Activated CD4-positive, CD25-positive, alpha-beta regulatory T cell treated with anti-CD3 and anti-CD28 coated beads, Interleukin-2, amount 50 U/mL, for 16 hours (primary cell): ENCODE data around the gene OR1A2.
"Not testable (repeated sequence)": the region's sequence is repeated elsewhere in the genome, so short reads cannot be mapped to it uniquely, and the experiment has no call there.

Source experiments
- DNase-seq: peaks from one replicate; pipeline ENCODE4 v3.0.0-alpha.2; 2020; ENCODE audit warnings: low read depth, low spot score

The OR1A2 gene, protein sequence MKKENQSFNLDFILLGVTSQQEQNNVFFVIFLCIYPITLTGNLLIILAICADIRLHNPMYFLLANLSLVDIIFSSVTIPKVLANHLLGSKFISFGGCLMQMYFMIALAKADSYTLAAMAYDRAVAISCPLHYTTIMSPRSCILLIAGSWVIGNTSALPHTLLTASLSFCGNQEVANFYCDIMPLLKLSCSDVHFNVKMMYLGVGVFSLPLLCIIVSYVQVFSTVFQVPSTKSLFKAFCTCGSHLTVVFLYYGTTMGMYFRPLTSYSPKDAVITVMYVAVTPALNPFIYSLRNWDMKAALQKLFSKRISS

GRCh38 chr17:3197219-3197618 is at the start of gene OR1A2:
Gene OR1A2, plus strand, starts transcription at chr17:3197519. Its CDS starts 0 bp downstream, at chr17:3197519.
- no peak for DNase-seq

DNA sequence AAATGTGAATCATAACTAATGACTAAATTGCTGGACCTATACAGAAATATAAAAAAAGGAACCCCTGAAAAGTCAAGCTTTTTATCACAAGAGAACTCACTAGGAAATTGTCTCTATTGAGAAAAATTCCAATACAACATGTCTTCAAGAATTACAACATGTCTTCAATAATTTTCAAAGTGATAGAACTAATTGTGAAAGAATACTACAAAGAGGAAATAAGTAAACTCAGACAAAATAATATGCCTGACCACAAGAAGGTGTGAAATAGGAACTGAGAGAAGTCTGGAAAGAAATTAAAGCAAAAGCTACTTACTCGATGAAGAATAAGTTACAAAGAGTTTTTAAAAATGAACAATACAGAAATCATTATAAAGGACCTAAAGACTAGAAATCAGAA is 40.1 kb upstream of the OR1A2 start:
- DNase-seq: no peak

DNA sequence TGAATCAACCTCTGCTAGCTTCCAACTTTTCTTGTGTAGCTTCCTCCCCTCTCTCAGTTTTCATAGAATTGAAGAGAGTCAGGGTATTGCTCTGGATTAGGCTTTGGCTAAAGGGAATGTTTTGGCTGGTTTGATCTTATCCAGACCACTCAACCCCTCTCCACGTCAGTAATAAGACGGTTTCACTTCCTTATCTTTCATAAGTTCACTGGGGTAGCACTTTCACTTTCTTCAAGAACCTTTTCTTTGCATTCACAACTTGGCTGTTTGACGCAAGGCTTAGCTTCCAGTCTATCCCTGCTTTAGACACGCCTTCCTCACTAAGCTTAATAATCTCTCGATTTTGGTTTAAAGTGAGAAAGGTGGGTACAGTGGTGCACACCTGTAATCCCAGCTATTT is 29.7 kb upstream of the OR1A2 start:
- no peak for DNase-seq

DNA sequence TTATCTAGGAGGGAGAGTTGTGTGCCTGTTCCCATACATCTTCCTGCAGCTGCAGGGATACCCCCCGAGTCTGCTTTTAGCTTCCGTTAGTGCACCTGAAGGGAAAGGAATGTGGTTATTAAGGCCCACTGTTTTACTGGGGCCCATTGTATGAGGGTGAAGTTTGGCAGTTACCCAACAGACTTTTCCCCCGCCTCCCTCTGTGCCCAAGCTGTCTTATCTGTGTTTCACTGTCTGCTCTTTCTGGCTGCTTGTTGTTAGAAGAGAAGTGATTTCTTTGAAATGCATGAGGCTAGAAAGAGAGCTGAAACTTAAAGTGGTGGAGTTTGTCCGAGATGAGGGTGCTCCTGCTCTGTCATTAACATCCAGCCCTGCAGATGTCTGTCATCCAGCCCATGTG is 7.4 kb upstream of the OR1A2 start:
- no peak for DNase-seq

DNA sequence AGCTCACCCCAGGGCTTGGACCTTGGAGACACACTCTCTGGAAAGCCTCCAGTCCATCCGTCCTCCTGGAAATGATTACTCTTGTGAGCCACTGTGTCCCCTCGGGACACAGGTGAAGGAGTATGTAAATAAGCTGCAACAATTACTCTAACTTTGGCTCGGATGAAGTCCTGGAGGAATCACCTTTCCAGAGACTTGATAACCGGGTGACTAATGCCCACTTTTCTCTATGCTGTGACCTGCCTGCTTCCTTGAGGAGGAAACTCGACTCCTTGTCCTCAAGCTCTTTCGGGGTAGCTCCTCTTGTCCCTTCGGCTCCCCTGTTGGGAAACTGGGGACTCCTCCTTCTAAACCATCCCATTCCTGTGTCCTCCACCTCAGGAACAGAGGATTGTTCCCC is 10.0 kb downstream of the OR1A2 start, which contains the start of gene OR1A1:
Gene OR1A1, plus strand, starts transcription at position 301 of the 400 bp plus-strand sequence. CDS start 7,954 bp downstream, outside the sequence.
- DNase-seq: no peak

DNA sequence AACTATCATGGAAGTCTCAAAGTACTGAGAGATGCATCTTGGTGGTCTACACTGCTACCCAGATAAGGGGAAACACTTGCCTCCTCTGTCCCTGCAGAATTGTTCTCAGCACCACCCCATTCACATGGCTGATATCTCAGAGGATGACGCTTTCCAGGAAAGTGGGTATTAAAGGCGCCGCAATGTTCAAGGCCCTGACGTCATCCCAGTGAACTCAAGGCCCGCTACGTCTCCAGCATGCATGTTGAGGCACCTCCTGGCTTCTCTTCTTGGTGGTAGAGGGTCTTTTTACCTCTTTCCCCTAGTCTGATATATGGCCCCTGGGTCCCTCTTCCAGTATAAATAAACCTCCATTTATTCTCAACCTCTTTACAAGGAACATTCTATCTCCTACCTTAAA is 11.2 kb downstream of the OR1A2 start:
- DNase-seq: no peak

DNA sequence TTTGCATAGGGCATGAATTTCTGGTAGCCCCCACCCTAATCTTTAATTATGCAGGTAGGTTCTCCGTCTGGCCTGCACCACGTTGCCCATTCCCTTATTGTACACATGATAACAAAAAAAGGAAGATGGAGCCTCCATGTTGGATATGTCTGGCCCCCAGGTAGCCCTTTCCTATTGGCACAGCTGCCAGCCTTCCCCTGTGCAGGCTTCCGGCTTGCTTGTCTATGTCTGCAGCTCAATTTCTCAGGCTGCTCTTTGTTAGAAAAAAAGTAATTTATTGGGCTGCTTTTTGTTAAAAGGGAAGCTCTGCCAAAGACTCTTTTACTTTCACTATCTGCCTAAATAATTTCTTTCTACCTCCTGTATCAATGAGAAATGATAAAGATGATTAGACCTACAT is 15.7 kb downstream of the OR1A2 start:
- DNase-seq: no peak

- DNase-seq: no peak
These were observed 16.3 kb downstream of the OR1A2 start for GRCh38 chr17:3213587-3213986.

DNA sequence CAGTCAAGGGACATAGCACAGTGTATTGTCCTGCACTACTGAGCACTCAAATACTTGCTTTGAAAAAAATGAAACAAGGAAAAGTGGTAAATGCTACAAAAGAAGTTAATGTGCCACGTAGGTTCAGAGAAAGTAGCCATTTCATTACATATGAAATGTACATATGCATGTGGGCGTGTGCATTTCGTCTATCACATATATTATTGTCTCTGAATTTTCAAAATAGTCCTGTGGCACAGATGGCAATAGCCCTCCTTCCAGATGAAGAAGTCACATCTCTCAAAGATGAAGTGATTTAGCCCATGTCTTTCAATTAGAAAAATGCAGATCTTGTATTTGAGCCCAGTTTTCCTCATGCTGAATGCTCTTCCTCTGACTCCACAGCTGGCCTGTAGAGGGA is 22.7 kb downstream of the OR1A2 start:
- not testable (repeated sequence) for DNase-seq

DNA sequence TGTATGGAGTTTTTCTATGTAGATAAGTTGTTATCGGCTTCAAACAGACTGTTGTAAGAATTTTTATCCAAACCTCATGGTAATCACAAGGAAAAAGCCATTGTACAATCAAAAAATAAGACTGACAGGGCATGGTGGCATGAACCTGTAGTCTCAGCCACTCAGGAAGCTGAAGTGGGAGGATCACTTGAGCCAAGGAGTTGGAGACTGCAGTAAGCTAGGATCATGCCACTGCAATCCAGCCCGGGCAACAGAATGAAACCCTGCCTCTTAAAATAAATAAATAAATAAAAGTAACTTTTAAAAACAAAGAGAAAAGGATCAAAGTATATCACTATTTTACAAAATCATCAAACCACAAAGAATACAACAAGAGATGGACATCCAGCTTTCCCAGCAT is 24.5 kb downstream of the OR1A2 start:
- DNase-seq: no peak

- DNase-seq: no peak
These were observed 25.2 kb downstream of the OR1A2 start for GRCh38 chr17:3222505-3222904.

GRCh38 chr17:3224721-3225352 is 27.5 kb downstream of the OR1A2 start:
- not testable (repeated sequence) for DNase-seq

DNA sequence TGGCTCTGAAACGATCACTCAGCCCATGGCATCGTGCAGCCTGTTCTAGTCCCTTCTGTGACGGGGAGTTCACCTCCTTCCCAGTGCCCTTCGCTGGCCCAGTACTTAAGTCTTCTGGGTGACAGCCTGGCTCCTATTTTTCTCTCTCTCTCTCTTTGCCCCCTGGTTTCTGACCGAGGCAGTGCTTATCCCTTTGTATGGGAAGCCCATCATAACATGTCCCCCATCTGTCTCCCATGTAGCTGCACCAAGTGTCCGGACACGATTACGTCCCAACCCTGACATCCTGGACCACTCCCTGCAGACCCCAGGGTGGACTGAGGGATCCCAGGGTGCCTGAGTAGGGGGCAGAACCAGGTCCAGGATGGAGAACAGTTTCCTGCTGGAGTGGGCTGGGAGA is 35.0 kb downstream of the OR1A2 start:
- DNase-seq: not testable (repeated sequence)

DNA sequence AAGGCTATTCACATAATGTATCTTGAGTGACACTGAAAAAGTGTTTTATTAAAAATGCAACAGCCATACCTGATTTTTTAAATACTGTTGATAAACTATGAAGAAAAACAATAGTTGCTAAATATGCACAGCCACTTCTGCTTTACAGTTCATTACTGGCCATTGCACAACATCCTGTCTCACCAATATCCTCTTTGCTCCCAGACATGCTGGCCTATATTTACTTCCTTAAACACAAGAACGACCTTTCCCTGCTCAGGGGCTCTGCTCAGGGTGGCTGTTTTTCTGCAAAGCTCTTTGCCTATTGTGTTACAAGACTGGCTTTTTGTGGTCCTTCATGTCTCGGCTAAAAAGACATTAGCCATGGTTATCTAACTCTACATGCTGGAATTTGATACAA is 41.4 kb downstream of the OR1A2 start:
- not testable (repeated sequence) for DNase-seq

- DNase-seq: not testable (repeated sequence)
These were observed 43.7 kb downstream of the OR1A2 start for GRCh38 chr17:3241044-3241443.

DNA sequence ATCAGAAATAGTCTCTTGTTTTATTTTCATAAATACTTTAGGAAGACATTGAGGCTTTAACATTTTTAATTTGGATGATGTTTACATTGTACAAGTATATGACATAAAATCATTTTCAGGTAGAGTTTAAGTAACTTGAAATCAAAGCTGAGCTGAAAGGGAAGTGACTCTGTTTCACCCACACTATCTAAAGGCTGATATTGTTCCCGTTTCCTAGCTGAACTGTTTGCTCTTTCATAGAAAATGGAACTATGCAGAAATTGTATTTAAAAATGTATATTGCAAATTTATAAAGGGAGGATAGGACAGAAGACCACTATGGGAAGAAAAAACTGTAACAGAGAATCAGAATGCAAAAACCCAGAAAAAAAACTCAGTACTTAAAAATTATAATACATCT is 47.5 kb downstream of the OR1A2 start:
- not testable (repeated sequence) for DNase-seq
